Activated T-helper 2 cell treated with anti-CD3 and anti-CD28 coated beads, Interferon-gamma antibody, Interleukin-2, Interleukin-4, amounts not matched to agents 10 μg/mL and 5 μg/mL and 100 μg/mL, durations not matched to agents 14 hours and 24 hours and 36 hours (primary cell): ENCODE results near the gene CACNA1D. TPM values are rescaled to one million over a fixed set of nuclear protein-coding genes. Genes with fewer than 3 reads are reported as not detected.

Source experiments
- DNase-seq: peaks from one replicate; pipeline ENCODE4 v3.0.0; 2021; ENCODE audit warnings: low spot score
- H3K27ac Mint-ChIP-seq: one replicate; pipeline ENCODE4 v1.8.0; 2021; ENCODE audit warnings: mixed read lengths
- H3K27me3 Mint-ChIP-seq: one replicate; pipeline ENCODE4 v1.8.0; 2021; ENCODE audit warnings: low read depth, mixed read lengths
- H3K36me3 Mint-ChIP-seq: one replicate; pipeline ENCODE4 v1.8.0; 2021; ENCODE audit warnings: low read depth, mixed read lengths
- H3K4me1 Mint-ChIP-seq: one replicate; pipeline ENCODE4 v1.8.0; 2021; ENCODE audit warnings: low read depth, mixed read lengths
- H3K4me3 Mint-ChIP-seq: one replicate; pipeline ENCODE4 v1.8.0; 2021; ENCODE audit warnings: low read depth, mild to moderate bottlenecking, moderate library complexity, mixed read lengths
- H3K9me3 Mint-ChIP-seq: one replicate; pipeline ENCODE4 v1.8.0; 2021; ENCODE audit warnings: mixed read lengths
- intact Hi-C: fragments of 100-400 bp; cut with micrococcal nuclease; formaldehyde crosslinking; loops from one replicate; pipeline ENCODE4 v1.15.1; 2023
- total RNA-seq: library from RNA; stranded (reverse); gene quantifications from 2 replicates; pipeline ENCODE4 v1.2.3, GENCODE V29; 2022

Gene CACNA1D
- total RNA-seq, 1 donor from 2014 or later = 9.3 TPM

DNA sequence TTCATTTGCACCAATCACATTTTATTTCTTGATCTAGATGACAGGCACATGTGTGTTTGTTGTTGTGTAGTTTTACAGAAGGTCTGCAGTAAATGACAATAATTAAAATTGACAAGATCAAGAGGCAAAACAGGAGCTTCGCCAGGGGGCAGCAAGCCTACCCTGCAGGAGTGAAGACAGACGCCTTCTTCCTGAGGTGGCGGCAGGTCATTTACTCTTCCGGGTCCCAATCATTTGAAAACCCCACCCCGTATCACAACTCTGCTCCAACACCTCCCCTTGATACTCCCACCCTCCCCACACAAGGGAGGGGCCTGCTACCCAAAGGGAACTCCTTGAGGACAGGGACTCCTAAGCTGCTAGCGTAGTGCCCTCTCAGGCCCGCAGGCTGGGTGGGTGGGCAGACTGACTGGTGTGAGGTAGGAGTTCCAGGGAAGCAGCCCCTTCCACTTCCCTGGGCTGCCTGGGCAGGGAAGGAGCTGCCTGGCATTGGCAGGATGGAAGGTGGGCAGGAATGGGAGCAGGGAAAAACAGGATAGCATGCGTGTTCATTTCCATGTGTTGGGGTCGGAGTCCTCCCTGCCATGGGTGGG lies 338.7 kb downstream of the CACNA1D start:
- H3K36me3 Mint-ChIP-seq = peaks cover 18% of the 10 kb centered on the region
- peaks cover 2% of the 10 kb centered on the region for H3K27me3 Mint-ChIP-seq
- intact Hi-C loops = no loop called here
- peaks cover 8% of the 10 kb centered on the region for H3K4me1 Mint-ChIP-seq
- no peaks in the 10 kb centered on the region for H3K9me3 Mint-ChIP-seq
- DNase-seq = no peak
- no peak overlapping the region for H3K4me3 Mint-ChIP-seq
- no peak overlapping the region for H3K27ac Mint-ChIP-seq

DNA sequence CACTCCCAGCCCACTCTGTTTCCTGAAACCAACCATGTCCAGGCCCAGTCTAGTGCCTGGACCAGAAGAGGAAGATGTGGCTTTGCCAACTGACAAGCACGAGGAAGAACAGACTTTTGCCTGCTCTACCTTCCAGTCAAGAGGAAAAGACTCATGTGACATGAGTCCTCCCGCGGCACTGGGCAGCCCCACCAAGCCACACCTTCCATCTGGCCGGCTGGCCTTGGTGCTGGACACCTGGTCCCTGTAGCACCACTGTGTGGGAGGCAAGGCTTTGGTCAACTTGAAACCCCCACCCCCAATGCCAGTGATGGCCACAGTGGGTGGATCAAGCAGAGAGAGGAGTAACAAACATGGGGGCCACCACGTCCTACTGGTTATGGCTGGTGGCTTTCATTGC lies 339.3 kb downstream of the CACNA1D start:
- DNase-seq = no peak
- Mint-ChIP-seq H3K27me3 (no peaks in the 10 kb centered on the region), H3K36me3 (peaks cover 21% of the 10 kb centered on the region), H3K4me3 (no peak overlapping the region), H3K4me1 (peaks cover 8% of the 10 kb centered on the region), H3K27ac (no peak overlapping the region), H3K9me3 (no peaks in the 10 kb centered on the region)
- intact Hi-C loops = no loop called here

DNA sequence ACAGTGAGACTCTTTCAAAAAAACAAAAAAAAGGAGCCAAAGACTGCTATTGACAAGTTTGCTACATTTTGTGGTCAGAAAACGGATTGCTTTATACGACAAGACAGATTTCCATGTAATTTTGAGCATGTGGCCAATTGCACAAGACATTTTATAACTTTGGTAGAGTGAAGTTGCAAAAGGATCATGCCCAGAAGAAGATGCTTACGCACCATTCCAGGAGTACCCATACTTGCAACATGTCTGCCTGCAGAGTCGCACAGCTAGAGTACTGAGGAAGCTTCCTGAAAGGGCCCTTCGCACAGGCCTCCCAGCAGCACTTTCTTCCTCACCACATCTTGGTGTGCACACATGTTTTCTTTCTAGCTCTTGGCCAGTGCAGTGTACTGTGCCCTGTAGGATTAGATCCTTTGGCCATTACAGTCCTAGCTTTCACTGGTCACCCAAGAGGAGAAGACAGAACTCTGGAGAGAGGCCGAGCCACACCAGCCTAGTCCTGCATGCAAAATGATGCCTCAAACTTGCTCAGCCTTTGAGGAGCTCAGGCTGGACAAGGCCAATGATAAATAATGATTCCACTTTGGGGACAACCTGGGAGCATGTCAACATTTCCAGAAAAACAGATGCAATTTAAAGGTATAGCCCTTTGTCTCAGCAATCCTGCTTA lies 340.2 kb downstream of the CACNA1D start:
- intact Hi-C loops = no loop called here
- H3K36me3 Mint-ChIP-seq = peaks cover 26% of the 10 kb centered on the region

DNA sequence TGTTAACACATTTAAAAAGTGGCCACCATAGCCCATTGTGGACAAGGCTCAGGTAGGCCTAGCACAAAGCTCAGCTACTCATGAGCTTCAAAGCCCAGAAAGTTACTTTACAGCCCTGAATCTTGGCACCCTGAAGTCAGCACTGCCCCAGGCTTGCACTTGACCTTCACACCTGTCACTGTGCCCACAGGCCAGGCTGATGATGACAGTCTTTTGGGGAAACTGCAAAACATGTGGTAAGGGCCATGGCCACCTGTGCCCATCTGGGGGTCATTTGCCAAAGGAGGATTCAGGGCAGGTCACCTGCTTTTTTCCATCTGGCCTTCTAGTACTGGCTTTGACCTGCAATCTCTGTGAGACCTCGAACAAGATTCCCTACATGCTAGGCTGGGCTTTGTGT lies 340.8 kb downstream of the CACNA1D start:
- Mint-ChIP-seq H3K27ac (no peak overlapping the region), H3K36me3 (peaks cover 28% of the 10 kb centered on the region), H3K27me3 (peaks cover 6% of the 10 kb centered on the region), H3K4me3 (no peak overlapping the region), H3K4me1 (peaks cover 17% of the 10 kb centered on the region), H3K9me3 (no peaks in the 10 kb centered on the region)
- intact Hi-C loops = no loop called here
- no peak for DNase-seq

More for the DNA sequence above, 340.2 kb downstream of the CACNA1D start:
- H3K27ac Mint-ChIP-seq = no peak overlapping the region
- peaks cover 15% of the 10 kb centered on the region for H3K4me1 Mint-ChIP-seq
- peaks cover 2% of the 10 kb centered on the region for H3K27me3 Mint-ChIP-seq
- no peak for DNase-seq
- no peak overlapping the region for H3K4me3 Mint-ChIP-seq
- no peaks in the 10 kb centered on the region for H3K9me3 Mint-ChIP-seq

DNA sequence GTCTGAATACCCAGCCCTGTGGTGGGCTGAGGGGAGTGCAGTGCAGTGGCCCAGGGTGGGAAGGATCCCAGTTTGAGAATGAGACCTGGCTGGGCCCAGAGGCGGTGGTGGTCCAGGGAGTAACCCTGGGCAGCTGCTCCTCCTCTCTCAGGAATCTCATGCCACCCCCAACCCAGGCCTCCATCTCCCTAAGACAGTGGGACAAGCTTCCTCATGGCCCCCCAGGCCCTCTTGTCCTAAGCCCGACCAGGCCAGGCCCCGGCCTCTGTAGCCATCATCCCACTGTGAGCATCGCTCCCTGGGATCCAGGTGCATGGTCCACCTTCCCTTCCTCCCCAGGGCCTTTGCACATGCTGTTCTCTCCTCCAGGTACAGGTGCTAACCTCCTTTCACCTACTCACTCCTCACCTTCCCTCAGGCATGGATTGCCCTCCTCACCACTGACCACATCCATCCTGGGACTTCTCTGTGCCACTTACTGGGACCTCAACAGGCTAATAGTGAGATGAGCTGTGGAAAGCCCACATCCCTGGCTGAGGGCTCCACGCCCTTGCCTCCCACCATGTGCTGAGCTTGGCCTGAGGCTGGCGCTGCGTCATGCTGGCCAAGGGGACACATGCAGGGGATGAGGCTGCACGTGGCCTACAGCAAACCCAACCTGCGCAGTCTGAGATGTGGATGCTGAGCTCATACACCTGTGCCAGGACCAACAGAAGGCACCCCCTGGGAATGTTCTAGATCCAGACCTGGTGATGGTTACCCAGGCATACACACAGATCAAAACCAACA lies 341.9 kb downstream of the CACNA1D start:
- no peak overlapping the region for H3K27ac Mint-ChIP-seq
- intact Hi-C loops = no loop called here
- DNase-seq = no peak
- H3K4me3 Mint-ChIP-seq = no peak overlapping the region
- peaks cover 17% of the 10 kb centered on the region for H3K4me1 Mint-ChIP-seq
- H3K9me3 Mint-ChIP-seq = no peaks in the 10 kb centered on the region
- H3K36me3 Mint-ChIP-seq = peaks cover 27% of the 10 kb centered on the region
- peaks cover 11% of the 10 kb centered on the region for H3K27me3 Mint-ChIP-seq

DNA sequence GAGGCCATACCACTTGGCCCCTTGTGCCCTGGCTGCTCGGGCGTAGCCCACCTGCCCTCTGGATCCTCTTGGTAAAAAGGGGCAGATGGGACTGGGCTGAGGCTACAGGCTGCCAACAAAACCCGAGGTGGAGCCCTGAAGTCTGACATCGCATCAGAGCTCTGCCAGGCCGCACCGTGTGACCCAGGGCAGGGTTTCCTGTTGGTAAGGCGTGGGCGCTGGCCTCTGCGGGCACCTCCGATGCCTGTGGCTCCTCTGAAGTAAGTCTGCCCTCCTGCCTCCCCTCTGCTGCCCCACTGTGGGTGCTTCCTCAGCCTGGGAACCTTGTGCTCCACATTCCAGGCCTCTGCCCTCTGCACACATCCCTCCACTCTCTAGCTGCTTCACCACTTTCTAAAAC lies 342.9 kb downstream of the CACNA1D start:
- no peak for DNase-seq
- Mint-ChIP-seq H3K27me3 (peaks cover 12% of the 10 kb centered on the region), H3K27ac (no peak overlapping the region), H3K36me3 (peaks cover 27% of the 10 kb centered on the region), H3K4me1 (peaks cover 17% of the 10 kb centered on the region), H3K4me3 (no peak overlapping the region), H3K9me3 (no peaks in the 10 kb centered on the region)
- intact Hi-C loops = no loop called here

DNA sequence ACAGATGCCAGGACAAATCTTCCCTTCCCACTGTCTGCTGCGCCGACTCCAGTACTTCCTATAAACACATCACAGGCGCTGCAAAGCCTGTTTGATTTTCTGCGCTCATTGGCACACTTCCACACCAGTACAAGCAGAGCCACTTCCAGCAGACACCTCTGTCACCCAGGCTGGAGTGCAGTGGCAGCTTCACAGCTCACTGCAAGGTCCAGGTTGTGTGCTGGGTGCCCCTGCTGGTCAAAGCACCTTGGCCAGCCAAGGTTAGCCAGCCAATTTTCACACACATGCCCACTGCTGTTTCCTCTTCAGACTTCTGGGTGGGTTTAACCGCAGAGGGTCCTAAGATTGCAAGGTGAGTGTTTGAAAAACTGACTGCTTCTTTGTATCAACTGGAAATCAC lies 346.9 kb downstream of the CACNA1D start:
- no peak overlapping the region for H3K27ac Mint-ChIP-seq
- H3K4me1 Mint-ChIP-seq = peaks cover 30% of the 10 kb centered on the region
- H3K27me3 Mint-ChIP-seq = peaks cover 37% of the 10 kb centered on the region
- intact Hi-C loops = no loop called here
- H3K36me3 Mint-ChIP-seq = peaks cover 16% of the 10 kb centered on the region
- no peak for DNase-seq
- H3K9me3 Mint-ChIP-seq = no peaks in the 10 kb centered on the region
- no peak overlapping the region for H3K4me3 Mint-ChIP-seq

DNA sequence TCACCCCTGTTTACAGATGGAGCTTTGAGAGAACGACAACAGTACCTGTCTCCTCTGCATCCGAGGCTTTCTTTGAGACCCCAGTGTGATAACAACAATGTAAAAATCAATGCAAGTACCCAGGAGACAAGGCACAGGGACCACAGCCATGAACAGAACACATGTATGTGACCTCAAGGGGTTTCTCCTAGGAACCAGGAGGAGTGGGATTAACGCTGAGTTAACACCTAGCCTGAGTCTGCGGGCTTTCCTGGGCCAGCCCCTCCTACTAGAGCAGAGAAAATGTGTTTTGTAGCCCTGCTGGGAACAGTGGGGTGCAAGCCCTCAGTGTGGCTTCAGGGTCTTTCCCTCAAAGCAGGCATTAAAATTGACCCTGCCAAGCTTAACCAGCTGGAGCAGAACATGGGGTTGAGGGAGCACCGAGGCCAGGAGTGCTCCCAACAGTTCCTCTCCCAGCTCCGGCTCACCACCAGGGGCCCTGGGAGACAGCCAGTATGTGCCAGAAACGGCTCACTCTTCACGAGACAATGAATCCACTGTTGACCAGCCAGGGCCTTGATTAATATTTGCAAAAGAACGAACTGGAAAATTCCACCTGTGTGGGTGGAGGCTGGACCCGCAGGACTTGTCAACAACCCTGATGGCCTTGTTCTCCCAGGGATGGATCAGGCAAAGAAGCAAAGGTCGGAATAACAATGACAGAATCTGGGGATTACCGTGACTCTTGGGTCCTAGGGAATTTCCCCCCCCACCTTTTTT lies 348.2 kb downstream of the CACNA1D start:
- H3K4me1 Mint-ChIP-seq = peaks cover 28% of the 10 kb centered on the region
- H3K27me3 Mint-ChIP-seq = peaks cover 46% of the 10 kb centered on the region
- intact Hi-C loops = no loop called here
- H3K4me3 Mint-ChIP-seq = no peak overlapping the region
- DNase-seq = no peak
- no peak overlapping the region for H3K27ac Mint-ChIP-seq
- H3K36me3 Mint-ChIP-seq = peaks cover 16% of the 10 kb centered on the region
- no peaks in the 10 kb centered on the region for H3K9me3 Mint-ChIP-seq

DNA sequence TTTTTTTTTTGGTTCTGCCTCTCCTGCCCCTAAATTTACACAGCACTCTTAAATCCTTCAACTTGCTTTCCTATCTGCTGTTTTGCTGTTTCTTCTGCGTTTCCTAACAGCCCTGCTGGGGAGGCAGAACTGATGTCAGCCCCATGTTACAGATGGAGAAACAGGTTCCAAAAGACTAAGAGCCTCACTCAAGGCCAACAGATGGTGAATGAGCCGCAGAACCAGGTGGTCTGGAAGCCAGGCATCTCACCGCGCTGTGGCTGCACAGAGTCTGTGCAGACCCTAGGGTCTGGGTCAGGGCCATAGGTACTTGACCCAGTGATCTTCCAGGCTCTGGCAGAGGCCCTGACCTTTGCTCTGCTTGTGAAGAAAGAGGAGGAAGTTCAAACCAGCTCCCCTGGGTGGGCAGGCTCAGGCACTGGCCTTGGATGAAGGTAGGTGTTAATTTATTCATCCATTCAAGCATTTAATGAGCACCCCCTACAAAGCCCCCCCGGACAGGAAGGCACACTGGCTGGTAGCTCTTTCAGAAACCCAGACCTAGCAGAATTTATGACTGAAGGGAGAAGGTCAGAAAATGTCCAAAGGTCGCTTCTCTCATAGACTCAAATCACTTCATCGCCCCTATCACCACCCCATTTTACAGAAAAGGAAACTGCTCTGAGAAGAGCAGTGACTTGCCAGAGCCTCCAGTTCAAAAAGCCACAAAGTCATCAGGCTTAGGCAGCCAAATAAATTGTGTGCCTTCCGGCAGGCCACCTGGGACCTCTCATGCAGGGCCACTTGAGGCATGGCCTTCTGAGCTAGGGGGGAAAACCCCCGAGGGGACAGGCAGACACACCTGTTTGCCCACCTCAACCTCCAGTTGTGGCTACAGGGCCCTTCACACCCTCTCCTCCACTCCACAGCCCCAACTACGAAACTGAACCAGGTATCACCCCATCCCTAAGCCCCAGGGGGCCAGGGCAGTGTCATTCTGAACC lies 349.1 kb downstream of the CACNA1D start:
- DNase-seq = no peak
- H3K9me3 Mint-ChIP-seq = no peaks in the 10 kb centered on the region
- H3K4me3 Mint-ChIP-seq = peak overlapping the region; percentile 79
- peaks cover 29% of the 10 kb centered on the region for H3K4me1 Mint-ChIP-seq
- H3K36me3 Mint-ChIP-seq = peaks cover 14% of the 10 kb centered on the region
- peaks cover 48% of the 10 kb centered on the region for H3K27me3 Mint-ChIP-seq
- intact Hi-C loops = no loop called here
- no peak overlapping the region for H3K27ac Mint-ChIP-seq

DNA sequence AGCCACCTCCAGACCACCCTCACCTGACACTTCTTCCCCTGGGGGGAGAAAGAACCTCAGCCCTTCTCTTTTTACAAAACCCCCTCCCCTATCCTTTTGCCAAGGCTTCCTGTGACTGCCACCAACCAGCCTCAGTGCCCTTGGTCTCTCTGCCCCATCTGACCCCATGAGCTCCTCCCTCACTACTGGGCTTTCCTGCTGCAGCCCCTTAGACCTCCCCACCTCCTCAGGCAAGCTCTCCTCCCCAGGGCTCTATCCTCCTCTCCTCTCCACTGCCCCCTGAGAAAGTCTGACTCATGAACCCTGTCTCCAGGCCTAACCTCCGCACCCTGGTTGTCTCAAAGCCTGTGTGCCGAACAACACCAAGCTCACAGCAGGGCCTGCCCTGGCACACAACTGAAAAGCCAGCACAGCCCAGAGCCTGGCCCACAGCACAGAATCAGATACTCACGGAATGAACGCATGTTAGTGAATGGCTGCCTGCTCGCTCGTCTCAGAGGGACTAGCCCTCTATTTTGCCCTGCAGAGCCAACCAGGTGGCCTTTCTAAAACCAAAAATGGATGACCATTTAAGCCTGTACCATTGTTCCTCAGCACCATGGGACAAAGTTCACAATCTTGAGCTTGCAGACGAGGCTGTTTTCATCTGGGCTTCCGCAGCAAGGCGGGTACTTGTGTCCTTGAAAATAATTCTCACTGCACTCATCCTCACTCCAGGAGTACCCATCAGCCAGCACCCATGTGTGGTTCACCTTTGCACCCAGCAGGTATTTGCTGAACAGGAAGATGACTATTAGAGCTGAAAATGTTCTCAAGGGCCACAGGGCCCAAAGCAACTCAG lies 350.1 kb downstream of the CACNA1D start:
- H3K9me3 Mint-ChIP-seq = no peaks in the 10 kb centered on the region
- H3K4me3 Mint-ChIP-seq = peak overlapping the region; percentile 79
- peaks cover 15% of the 10 kb centered on the region for H3K36me3 Mint-ChIP-seq
- H3K27me3 Mint-ChIP-seq = peaks cover 52% of the 10 kb centered on the region
- no peak for DNase-seq
- intact Hi-C loops = loop anchor here (5.0 kb wide), 1 partner anchor 117 kb away; no protein-coding TSS in a partner anchor
- peaks cover 25% of the 10 kb centered on the region for H3K4me1 Mint-ChIP-seq
- no peak overlapping the region for H3K27ac Mint-ChIP-seq
